A549 treated with AZD9567 at 1 μM for 4 hours (cell line): ENCODE data around the gene LIG3. TPM values are rescaled to one million over a fixed set of nuclear protein-coding genes. Genes with fewer than 3 reads are reported as not detected.

Source experiments
- total RNA-seq: library from RNA; stranded (reverse); fragments of 200-300 nt; extraction: Qiagen RNA extraction; gene quantifications from 5 replicates; pipeline ENCODE4 v1.2.3, GENCODE V29; 2022; ENCODE audit not compliant: insufficient read depth

The LIG3 gene
- total RNA-seq: 14.5 to 38.6 TPM (median 16.5 TPM) in 5 replicates

GRCh38 chr17:34980353-34980680, at the start of gene LIG3:
TSS of gene LIG3 (plus strand) at chr17:34980512. CDS start at chr17:34983006, 2,494 bp downstream.

GRCh38 chr17:34961093-34961911, 19.0 kb upstream of the LIG3 start, which contains the start of the genes CCT6B and ZNF830:
TSS of gene CCT6B (minus strand) at chr17:34961460. CDS start at chr17:34961393, 67 bp downstream.
TSS of gene ZNF830 (plus strand) at chr17:34961540. CDS start at chr17:34961567, 27 bp downstream.

Other genes starting within 250 kb of the LIG3 start
- gene CCT6B, start 19.1 kb upstream of the LIG3 start, total RNA-seq: 1.2 to 2.2 TPM (median 1.7 TPM) in 5 replicates
- gene ZNF830, start 19.0 kb upstream of the LIG3 start, total RNA-seq: 13.2 to 19.2 TPM (median 15.6 TPM) in 5 replicates
- 33.3 to 46.1 TPM (median 44.6 TPM) in 5 replicates for gene RFFL, start 83.2 kb downstream of the LIG3 start, total RNA-seq
- 24.6 to 34.3 TPM (median 27.8 TPM) in 5 replicates for gene RAD51D, start 139.3 kb downstream of the LIG3 start, total RNA-seq
- 0.06 to 0.09 TPM (median 0.08 TPM) in 4 of 5 replicates, not detected in the other for gene FNDC8, start 141.1 kb downstream of the LIG3 start, total RNA-seq
- 33.9 to 36.9 TPM (median 36.6 TPM) in 5 replicates for gene NLE1, start 161.8 kb downstream of the LIG3 start, total RNA-seq
- gene UNC45B, start 167.3 kb downstream of the LIG3 start, total RNA-seq: not detected in 5 replicates
- gene SLC35G3, start 213.9 kb downstream of the LIG3 start, total RNA-seq: not detected in 5 replicates